Anterior cingulate cortex (tissue), 58 donors: ENCODE results near the gene TFEB.

ENCODE experiments used
- DNase-seq, 58 donors: peaks; one replicate each; lab custom pipeline; 2025; lab: John Stamatoyannopoulos, UW

The TFEB gene

DNA sequence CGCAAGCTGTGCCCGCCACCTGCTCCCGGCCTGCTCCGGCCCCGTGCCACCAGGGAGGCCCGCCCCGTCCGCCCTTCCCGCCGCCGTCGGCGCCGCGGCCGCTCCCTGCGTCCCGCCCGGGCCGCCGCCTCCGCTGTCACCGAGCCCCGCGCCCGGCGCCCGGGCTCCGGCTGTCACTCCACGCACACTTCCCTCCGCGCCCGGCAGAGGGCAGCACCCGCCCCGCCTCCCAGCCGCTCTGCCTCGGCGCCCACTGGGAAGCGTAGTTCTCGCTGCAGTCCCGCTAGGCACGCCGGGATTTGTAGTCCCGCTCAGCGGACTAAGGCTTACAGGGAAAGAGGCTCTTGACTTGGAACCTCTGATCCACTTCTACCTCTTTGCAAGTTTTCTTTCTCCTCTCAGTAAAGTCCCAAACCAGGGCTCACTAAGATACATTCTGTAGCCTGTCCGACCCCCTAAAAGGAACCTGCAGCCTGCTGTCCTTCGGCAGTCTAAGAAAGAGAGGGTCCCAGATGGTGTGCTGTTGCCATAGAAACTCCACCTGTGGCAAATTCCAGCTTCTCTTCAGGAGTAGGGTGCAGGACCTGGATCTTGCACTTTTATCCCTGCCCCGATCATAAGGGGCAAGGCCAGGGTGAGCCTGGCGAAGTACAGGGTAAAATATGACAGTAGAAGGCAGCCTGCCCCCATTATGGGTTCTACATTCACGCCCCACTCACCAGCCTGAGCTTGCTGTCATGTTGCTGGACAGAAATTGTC is at the start of gene TFEB:
Gene TFEB (minus strand): TSS at position 182 of the 759 bp plus-strand sequence. CDS start 44,395 bp downstream, outside the sequence.
- DNase-seq: peak; percentile 31 to 97 (median 90)

DNA sequence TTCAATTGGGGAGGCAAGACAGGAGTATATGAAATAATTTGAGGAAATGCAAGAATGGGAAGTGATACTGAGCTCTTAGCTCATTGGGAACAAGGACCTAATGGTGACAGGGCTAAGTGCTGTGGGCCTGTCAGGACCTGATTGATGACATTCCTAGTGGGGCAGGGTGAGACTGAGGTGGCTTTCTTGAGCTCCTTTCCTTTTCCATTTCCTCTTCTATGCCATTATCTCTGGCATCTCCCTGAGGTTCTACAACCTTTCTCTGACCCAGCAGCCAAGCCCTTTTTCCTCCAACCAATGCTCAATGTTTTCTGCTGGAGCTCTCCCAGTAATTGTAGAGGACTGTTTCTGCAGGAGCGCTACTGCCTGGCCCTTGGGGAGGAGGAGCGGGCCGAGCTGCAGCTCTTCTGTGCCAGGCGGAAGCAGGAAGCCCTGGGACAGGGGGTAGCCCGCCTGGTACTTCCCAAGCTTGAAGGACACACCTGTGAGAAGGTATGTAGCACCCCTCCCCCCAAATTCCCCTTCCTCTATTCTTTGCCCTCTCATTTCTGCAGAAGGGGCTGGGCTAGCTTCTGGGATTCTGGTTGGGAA is 49.3 kb upstream of the TFEB start:
- DNase-seq: no peak

DNA sequence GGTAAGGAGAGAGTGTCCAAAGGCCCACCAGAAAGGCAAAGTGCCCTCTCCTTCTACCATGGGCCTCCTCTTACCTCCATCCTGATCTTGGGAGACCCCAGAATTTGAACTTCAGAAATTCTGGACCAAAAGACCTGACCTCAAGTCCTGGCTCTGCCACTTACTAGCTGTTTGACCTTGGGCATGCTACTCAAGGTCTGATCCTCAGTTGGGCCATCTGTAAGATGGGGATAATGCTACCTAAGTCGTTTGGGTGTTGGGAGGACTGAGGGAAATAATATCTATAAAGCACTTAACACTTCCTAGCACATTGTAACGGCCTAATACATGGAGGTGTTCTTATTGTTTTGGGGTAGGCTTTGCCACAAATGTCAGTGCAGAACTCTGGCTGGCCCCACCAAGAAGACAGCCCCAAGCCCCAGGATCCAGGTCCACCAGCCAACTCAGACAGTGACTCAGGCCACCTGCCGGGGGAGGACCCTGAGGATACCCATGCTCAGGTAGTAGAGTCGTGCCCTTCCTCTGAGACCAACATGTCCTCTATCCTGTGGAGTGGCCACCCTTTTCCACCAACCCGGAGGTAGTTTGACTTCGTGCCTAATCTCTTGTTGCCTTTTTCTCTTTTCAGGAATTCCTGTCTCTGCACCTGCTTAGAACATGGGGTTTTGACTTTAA is 47.8 kb upstream of the TFEB start:
- DNase-seq: no peak

- peak in 1 of 58 donors; percentile 34 for DNase-seq
Observed at GRCh38 chr6:41781366-41781730, 45.9 kb upstream of the TFEB start.

DNA sequence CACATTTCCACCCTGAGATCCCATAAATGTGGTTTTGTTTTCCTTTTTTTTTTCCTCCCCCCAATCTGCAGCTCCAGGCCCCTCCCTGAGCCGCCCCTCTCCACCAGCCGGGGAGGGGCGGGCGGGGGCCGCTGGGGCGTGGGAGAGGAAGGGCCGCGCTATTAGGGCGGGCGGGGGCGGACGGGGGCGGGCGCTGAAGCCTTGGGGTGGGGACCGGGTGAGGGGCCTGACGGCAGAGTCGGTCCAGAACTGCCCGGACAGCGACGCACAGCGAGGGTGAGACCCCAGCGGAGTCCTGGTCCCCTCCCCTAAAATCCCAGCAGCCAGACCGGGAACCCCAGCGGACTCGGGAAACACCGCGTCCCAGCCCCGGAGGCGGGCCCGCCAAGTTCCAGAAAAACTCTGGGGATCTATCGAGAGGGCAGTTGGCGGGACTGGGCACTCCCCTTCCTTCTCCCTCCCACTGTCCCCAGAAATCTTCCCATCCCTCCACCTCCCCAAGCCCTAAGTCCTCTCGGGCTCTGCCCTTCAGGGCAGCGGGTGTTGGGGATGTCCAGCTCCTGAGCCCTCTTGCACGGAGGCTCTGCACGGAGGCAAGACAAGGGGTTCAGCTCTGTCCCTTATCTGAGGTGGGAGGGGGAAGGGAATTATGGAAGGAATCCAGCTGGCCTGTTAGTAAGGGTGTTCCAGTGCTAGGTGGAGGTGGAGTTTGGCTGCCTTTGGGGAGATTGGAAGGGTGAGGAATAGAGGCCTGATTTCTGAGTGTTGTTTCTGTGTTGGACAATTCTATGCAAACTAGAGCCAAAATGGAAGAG is 45.4 kb upstream of the TFEB start, which contains the start of gene PRICKLE4:
Gene PRICKLE4 (plus strand): TSS at position 232 of the 815 bp plus-strand sequence. CDS start 2,692 bp downstream, outside the sequence.
- DNase-seq: peak in 12 of 58 donors; percentile 22 to 47 (median 32)

DNA sequence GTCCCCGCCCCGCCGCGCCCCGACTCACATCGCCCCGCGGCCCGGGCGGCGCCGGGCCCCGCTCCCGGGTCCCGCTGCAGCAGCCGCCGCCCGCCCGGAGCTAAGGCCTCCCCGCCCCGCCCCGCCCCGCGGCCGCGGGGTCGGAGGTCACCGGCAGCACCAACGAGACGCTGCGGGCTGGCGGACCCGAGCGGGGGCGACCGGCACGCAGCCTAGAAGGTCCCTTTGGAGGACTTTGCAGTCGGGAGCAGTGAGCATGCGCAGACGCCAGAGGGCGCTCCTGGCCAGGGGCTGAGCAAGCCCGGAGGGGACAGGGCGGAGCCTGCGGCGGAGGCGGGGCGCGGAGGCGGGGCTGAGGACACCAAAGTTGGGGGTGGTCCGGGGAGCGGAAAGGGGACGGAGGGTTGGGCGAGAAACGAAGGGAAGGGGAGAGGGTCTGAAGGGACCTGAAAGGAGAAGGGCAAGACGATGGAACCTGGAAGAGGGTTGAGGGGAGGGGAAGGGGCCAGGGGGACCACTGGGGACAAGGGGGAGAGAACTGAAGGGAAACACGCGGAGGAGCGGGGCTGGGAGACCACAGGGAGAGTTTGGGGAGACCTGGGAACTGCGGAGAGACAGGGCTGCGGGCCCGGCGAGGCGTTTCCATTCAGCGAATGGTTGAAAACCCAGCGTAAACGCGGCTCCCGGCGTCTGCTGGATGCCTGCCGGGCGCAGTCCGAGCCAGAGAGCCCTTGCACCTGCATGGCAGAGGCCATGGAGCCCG is 44.6 kb upstream of the TFEB start, which contains the start of gene FRS3:
Gene FRS3 (minus strand): TSS at position 113 of the 763 bp plus-strand sequence. CDS start 2,913 bp downstream, outside the sequence.
- DNase-seq: peak; percentile 87 to 99 (median 97)

DNA sequence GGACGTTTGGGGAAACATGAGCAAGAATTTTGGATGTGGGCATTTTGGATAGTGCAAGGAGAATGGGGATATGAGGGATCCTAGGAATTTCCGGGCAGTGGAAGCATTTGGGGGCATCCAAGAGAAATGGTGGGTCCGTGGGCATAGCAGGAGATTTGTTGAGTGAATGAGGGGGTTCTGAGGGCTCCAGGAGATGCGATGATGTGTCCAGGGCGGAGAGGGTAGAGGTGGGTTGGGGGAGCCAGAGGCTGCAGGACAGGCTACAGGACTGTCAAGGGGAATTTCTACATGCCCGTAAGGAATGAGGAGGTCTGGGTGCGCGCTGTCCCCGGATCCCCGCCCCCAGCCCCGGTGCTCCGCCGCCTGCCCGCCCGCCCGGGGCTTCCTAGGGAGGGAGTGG is 43.9 kb upstream of the TFEB start:
- peak in 4 of 58 donors; percentile 15 to 67 (median 40) for DNase-seq

DNA sequence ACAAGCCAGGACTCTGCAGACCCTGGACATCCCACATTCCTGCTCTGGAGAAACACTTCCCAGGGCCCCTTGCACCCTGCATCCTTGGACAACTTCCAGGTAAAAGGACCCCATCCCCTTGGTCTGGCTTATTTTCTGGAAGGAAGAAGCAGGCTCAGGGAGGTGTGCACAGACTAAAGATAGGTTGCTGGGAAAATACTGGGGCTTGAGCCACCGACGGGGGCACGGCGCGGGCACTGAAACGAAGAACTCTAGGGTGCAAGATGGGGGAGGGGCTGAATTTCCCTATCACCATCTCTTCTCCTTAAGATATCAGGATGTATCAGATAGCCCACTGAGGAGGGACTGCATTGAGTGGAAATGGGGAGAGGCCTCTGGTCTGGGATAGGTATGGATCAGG is 43.5 kb upstream of the TFEB start:
- DNase-seq: no peak

DNA sequence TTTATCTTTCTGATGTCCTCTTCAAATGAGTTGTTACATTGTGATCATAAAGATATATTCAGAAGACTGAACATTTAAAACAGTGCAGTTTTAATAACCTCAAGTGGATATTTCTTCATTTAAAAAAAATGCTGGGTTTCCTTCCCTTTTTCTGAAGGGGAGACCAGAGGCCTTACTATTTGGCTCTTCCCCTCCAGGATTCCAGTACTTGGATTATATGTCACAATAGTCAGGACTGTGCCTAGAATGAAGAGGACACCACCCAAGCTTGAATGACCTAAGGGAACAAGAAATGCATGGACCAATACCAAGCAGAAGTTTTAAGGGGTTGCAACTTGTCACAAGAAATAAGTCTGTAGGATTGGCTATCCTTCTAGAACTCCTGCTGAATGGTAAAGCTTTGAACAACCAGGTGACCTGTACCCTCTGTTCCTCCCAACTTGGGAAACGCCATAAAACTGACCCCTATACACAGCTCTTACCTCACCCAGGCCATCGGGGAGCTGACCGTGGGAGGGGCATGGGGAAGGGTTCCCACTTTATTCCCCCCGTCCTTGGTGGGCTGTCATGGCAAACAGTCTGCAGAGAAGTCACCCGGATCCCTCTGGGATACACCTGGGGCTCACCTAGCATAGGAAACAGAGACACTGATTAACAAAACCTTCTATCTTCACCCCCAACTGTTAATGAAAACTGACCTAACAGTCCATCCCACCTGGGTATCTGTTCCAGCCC is 42.3 kb upstream of the TFEB start:
- no peak for DNase-seq

GRCh38 chr6:41775293-41775882 is 40.0 kb upstream of the TFEB start:
- DNase-seq: no peak

DNA sequence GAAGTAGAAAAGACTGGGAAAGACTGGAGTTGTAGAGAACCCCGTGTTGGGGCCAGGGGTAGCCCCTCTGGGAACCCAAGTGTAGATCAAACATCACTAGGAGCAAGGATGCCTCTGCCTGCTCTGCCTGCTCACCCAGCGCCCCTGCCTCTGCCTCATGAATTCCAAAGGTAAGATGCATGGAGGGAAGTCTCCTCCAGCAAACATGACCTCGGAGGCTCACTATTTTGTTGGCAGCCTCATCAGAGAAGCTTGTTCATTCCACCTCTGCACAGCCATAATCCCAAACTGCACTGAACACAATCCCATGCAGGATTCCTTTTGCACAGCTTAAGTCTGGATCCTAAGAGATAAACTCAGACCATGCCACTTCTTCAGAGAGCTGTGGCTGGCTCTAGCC is 39.4 kb upstream of the TFEB start:
- DNase-seq: no peak

DNA sequence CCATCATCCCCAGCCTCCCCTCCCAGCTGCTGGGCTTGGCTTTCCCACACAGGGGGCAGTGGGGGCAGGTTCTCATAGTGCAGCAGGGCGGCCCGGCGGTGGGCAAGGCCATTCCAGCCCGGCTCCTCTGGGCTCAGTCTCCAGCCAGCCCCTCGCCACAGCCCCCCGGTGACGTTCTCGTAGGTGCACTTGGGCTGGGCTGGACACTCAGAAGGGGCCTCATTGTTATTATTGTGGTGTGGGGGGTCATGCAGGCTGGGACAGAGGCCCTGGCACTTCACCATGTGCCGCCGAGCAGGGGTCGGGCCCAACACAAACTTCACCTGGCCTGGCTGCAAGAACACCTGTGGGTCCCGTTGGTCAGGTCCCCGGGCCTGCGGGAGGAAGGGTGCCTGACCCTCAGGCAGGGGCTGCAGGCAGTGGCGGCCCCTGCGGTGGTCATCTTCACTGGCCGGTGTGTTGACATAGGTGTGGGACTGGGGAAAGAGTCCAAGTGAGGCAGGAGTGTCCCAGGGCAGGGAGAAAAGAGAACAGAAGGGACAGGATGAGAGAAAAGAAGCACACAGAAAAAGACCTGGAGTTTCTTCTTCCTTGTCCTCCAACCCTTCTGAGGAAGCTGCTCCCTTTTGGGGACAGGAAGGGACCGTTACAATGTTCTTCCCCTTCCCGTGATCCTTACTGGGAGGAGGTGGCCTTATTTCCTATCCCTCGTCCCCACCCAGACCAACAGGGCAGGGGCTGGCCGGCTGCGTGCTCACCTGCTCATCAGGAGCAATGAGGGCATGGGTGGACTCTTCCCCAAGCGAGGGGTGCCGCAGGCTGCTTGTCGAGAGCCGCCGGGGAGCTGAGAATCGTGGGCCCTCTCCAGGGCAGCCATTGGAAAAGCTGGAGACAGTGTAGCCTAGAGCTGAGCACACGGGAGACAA is 35.9 kb upstream of the TFEB start:
- DNase-seq: no peak

GRCh38 chr6:41770381-41771057 is 35.1 kb upstream of the TFEB start:
- no peak for DNase-seq

DNA sequence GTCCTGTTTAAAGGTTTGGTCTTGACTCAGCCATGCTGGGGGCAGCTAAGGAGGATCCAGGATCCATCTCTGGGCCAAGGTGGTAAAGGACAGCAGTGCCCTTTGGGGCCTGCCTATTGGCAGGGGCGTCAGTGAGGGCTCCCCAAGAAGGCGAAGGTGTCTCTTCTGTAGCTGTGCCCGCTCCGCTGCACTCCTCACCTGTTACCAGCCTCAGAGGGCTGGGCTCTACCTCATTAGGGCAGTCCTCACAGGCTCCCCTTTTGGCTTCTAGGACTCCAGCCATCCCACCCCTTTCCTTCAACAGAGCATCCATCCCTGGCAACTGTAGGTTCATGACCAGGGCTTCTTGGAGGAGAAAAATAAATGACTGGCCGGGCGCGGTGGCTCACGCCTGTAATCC is 34.0 kb upstream of the TFEB start:
- no peak for DNase-seq

DNA sequence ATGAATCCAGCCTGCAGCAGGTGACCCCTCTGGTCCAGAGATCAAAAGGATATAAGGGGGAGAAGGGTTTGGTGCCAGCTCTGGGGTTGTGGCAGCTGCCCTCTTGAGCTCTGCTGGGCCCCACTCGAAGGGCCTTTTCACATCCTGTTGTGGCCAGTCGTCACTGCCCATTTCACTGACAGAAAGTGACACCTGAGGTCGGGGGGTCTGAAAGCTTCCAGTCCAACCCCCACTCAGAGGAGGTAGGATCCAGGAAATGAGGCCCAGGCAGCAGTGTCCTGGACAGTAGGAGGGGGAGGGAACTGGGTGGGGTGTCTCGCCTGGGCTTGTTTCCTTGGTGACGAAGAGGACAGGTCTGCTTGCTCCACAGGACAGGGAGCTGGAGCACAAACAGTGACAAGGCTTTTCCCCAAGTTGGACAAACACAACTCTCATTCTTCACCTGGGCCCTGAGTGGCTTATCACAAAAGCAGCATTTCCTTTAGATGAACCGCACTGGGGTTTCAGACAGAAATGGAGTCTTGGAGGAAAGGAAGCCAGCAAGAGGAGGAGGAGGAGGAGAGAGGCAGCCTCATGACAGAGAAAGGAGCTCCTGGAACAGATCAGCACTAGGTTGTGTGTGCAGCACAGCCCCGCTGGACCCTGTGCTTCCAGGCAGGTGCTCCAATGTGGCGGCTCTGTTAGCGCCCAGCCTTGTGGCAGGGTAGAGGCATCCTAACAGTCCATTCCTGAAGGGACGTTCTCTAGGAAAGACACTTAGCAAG is 33.3 kb upstream of the TFEB start:
- no peak for DNase-seq
